ENCODE results near the gene MRPL55.

GRCh38 chr1:228134591-228134990 is 25.5 kb upstream of the MRPL55 start:
- no peak for TF ChIP-seq CTCF (conservative IDR thresholded peaks at IDR 0.05; ENCODE audit: low read depth in 2 of 2)
- no peak for TF ChIP-seq REST (IDR thresholded peaks at IDR 0.05; ENCODE audit: unreplicated experiment)
- no peak for TF ChIP-seq EZH2phosphoT487 (IDR thresholded peaks at IDR 0.05; ENCODE audit: unreplicated experiment)
- no peak for TF ChIP-seq CREB1 (CRISPR knock-in tag; IDR thresholded peaks at IDR 0.05; ENCODE audit: low read depth)
- TF ChIP-seq EZH2 (IDR thresholded peaks at IDR 0.05; ENCODE audit: low read depth, unreplicated experiment) = no peak
- TF ChIP-seq ZNF331 (CRISPR knock-in tag; IDR thresholded peaks at IDR 0.05; ENCODE audit: low read depth) = no peak
- TF ChIP-seq POLR2AphosphoS5 (IDR thresholded peaks at IDR 0.05; ENCODE audit: low read depth) = no peak

Measured in GM23338 (cell line).